Neural cell (in vitro differentiated cells): ENCODE measurements around the gene TYW5. TPM values are rescaled to one million over a fixed set of nuclear protein-coding genes. Genes with fewer than 3 reads are reported as not detected.

ENCODE experiments used
- H2AFZ ChIP-seq: fragments of 200-600, 300-800 bp; sonication (generic), shearing (Covaris generic); 2 replicates; pipeline ENCODE4 v1.6.0; 2014; ENCODE audit warnings: low read depth, mild to moderate bottlenecking, antibody characterized with exemption, low read length, moderate library complexity
- H3F3A ChIP-seq: fragments of 200-600 bp; shearing (Covaris generic); 2 replicates; pipeline ENCODE4 v1.6.1; 2016; ENCODE audit warnings: mild to moderate bottlenecking, moderate library complexity, mixed read lengths, antibody characterized with exemption, low read length; ENCODE audit not compliant: insufficient read depth, poor library complexity, severe bottlenecking
- H3K27ac ChIP-seq: fragments of 200-600, 300-800 bp; sonication (generic), shearing (Covaris generic); 2 replicates; pipeline ENCODE4 v1.5.1; 2014; ENCODE audit warnings: mild to moderate bottlenecking, low read length, moderate library complexity
- H3K27me3 ChIP-seq: fragments of 300-800, 200-600 bp; sonication (generic), shearing (Covaris generic); 2 replicates; pipeline ENCODE4 v1.6.0; 2014; ENCODE audit warnings: mild to moderate bottlenecking, low read depth, low read length, moderate library complexity; ENCODE audit not compliant: insufficient read depth
- H3K36me3 ChIP-seq: fragments of 300-800, 200-600 bp; sonication (generic), shearing (Covaris generic); 2 replicates; pipeline ENCODE4 v1.5.1; 2014; ENCODE audit warnings: mild to moderate bottlenecking, antibody characterized with exemption, low read length, moderate library complexity; ENCODE audit not compliant: insufficient read depth
- H3K4me2 ChIP-seq: fragments of 300-800, 200-600 bp; sonication (generic), shearing (Covaris generic); 2 replicates; pipeline ENCODE4 v1.6.0; 2014; ENCODE audit warnings: mild to moderate bottlenecking, low read length
- H3K4me3 ChIP-seq: fragments of 300-800, 200-600 bp; sonication (generic), shearing (Covaris generic); 2 replicates; pipeline ENCODE4 v1.5.1; 2014; ENCODE audit warnings: mild to moderate bottlenecking, low read length, moderate library complexity
- H3K79me2 ChIP-seq: fragments of 200-600 bp; shearing (Covaris generic); replicated peaks from 2 replicates; pipeline ENCODE4 v1.6.0; 2014; ENCODE audit warnings: mild to moderate bottlenecking, low read length, moderate library complexity; ENCODE audit not compliant: insufficient read depth
- H3K9ac ChIP-seq: fragments of 300-800, 200-600 bp; sonication (generic), shearing (Covaris generic); 2 replicates; pipeline ENCODE4 v1.6.1; 2016; ENCODE audit warnings: mild to moderate bottlenecking, low read length, mixed read lengths
- H3K9me2 ChIP-seq: fragments of 200-600 bp; shearing (Covaris generic); 2 replicates; pipeline ENCODE4 v1.6.1; 2016; ENCODE audit warnings: mild to moderate bottlenecking, low read length, mixed read lengths; ENCODE audit not compliant: insufficient read depth
- H3K9me3 ChIP-seq: fragments of 200-600, 300-800 bp; sonication (generic), shearing (Covaris generic); 2 replicates; pipeline ENCODE4 v1.6.1; 2016; ENCODE audit warnings: mild to moderate bottlenecking, mixed run types, low read length, moderate library complexity, mixed read lengths
- H4K20me1 ChIP-seq: fragments of 200-600 bp; shearing (Covaris generic); 2 replicates; pipeline ENCODE4 v1.6.1; 2016; ENCODE audit warnings: mild to moderate bottlenecking, mixed run types; ENCODE audit not compliant: insufficient read depth
- CTCF ChIP-seq: fragments of 450-650 bp; IDR thresholded peaks from 2 replicates; pipeline ENCODE4 v1.5.1; 2014; ENCODE audit warnings: antibody characterized with exemption, mild to moderate bottlenecking, moderate library complexity; ENCODE audit not compliant: poor library complexity, severe bottlenecking
- EP300 ChIP-seq: fragments of 450-650 bp; conservative IDR thresholded peaks from 2 replicates; pipeline ENCODE4 v1.6.1; 2014; ENCODE audit warnings: antibody characterized with exemption, mild to moderate bottlenecking, moderate library complexity; ENCODE audit not compliant: poor library complexity, severe bottlenecking
- EZH2 ChIP-seq: fragments of 200-600, 300-800 bp; shearing (Covaris generic), sonication (generic); IDR thresholded peaks from 2 replicates; pipeline ENCODE4 v1.6.1; 2014; ENCODE audit warnings: antibody characterized with exemption, low read length, borderline replicate concordance, mild to moderate bottlenecking; ENCODE audit not compliant: insufficient read depth, poor library complexity, severe bottlenecking
- MXI1 ChIP-seq: fragments of 450-650 bp; conservative IDR thresholded peaks from 2 replicates; pipeline ENCODE4 v1.6.1; 2014; ENCODE audit warnings: antibody characterized with exemption, mild to moderate bottlenecking; ENCODE audit not compliant: poor library complexity, severe bottlenecking
- POLR2AphosphoS5 ChIP-seq: IDR thresholded peaks from 2 replicates; pipeline ENCODE4 v1.6.1; 2012
- RAD21 ChIP-seq: fragments of 450-650 bp; conservative IDR thresholded peaks from 2 replicates; pipeline ENCODE4 v1.6.1; 2014; ENCODE audit warnings: antibody characterized with exemption, mild to moderate bottlenecking, moderate library complexity
- REST ChIP-seq: IDR thresholded peaks from 2 replicates; pipeline ENCODE4 v1.6.1; 2012; ENCODE audit warnings: borderline replicate concordance
- SMC3 ChIP-seq: fragments of 450-650 bp; conservative IDR thresholded peaks from 2 replicates; pipeline ENCODE4 v1.6.1; 2014; ENCODE audit warnings: antibody characterized with exemption, mild to moderate bottlenecking, moderate library complexity; ENCODE audit not compliant: poor library complexity
- TAF1 ChIP-seq: IDR thresholded peaks from 2 replicates; pipeline ENCODE4 v1.6.1; 2012; ENCODE audit warnings: low read depth
- polyA plus RNA-seq: library from polyadenylated mRNA; depleted of rRNA; stranded (reverse); fragments of >200 nt; gene quantifications from 2 replicates; pipeline ENCODE4 v1.2.3, GENCODE V29; 2014

TYW5 gene
- polyA plus RNA-seq, 1 donor from 2014 or later = 15.2 TPM

DNA sequence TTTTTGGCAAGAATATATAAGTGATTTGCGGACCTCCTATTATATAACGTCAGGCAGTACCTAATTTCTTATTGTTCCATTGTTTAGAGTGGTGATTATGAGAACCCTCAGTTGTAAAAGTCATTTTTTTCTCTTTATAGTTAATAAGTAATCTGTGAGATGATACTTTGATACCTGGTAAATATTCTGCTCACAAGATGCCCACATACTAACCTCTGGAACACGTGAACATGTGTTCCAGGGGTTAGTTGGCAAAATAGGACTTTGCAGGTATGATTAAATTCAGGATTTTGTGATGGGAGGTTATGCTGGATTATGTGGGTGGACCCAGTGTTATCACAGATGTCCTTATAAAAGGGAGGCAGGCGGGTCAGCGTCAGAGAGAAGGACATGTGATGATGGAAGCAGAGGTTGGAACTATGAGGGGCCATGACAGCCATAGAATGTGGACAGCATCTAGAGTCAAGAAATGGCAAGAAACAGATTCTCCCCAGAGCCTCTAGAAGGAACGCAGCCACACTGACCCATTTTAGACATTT lies 16.9 kb upstream of the TYW5 start:
- H3K36me3 ChIP-seq = no peaks in the 10 kb centered on the region
- H3K27me3 ChIP-seq = no peaks in the 10 kb centered on the region
- no peaks in the 10 kb centered on the region for H4K20me1 ChIP-seq
- no peaks in the 10 kb centered on the region for H3K79me2 ChIP-seq
- no peak overlapping the region for H3K27ac ChIP-seq
- H3K9me2 ChIP-seq = no peaks in the 10 kb centered on the region
- TF ChIP-seq TAF1 (no peak), POLR2AphosphoS5 (no peak), EZH2 (no peak), REST (no peak), SMC3 (no peak), EP300 (no peak), MXI1 (no peak), RAD21 (no peak)
- no peaks in the 10 kb centered on the region for H3K9me3 ChIP-seq
- no peak overlapping the region for H2AFZ ChIP-seq
- H3F3A ChIP-seq = no peaks in the 10 kb centered on the region
- no peak overlapping the region for H3K4me3 ChIP-seq
- no peak overlapping the region for H3K9ac ChIP-seq
- no peak overlapping the region for H3K4me2 ChIP-seq

DNA sequence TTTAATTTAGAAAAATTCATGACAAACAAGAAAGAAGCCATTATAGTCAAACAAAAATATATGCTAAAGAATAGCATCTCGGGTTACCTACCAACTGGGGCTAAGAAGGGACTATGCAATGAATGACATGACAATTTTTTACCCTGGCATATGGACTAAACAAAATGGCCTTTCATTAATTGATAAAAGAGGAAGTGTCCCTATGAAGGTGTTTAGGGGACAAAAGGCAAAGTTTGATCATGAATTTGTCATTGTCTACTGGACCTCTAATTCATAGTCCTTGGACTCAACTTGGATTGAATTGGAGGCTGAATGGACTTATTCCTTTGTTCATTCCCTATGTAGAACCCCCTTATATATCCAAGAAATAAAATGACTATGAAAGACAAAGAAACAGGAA lies 12.8 kb upstream of the TYW5 start:
- no peaks in the 10 kb centered on the region for H3K36me3 ChIP-seq
- no peak overlapping the region for H3K9ac ChIP-seq
- H3F3A ChIP-seq = no peaks in the 10 kb centered on the region
- no peak overlapping the region for H3K27ac ChIP-seq
- H3K9me3 ChIP-seq = no peaks in the 10 kb centered on the region
- no peaks in the 10 kb centered on the region for H3K27me3 ChIP-seq
- no peaks in the 10 kb centered on the region for H3K9me2 ChIP-seq
- TF ChIP-seq POLR2AphosphoS5 (no peak), CTCF (no peak), SMC3 (no peak), MXI1 (no peak), RAD21 (no peak), EP300 (no peak), REST (no peak), TAF1 (no peak)
- H3K79me2 ChIP-seq = no peaks in the 10 kb centered on the region
- no peak overlapping the region for H3K4me2 ChIP-seq
- H4K20me1 ChIP-seq = no peaks in the 10 kb centered on the region
- no peak overlapping the region for H3K4me3 ChIP-seq
- no peak overlapping the region for H2AFZ ChIP-seq
